Measurements from ENCODE around the gene FAF1.
"Not testable (repeated sequence)": the region's sequence is repeated elsewhere in the genome, so short reads cannot be mapped to it uniquely, and the experiment has no call there.

FAF1 gene

GRCh38 chr1:50527987-50528320 lies 432.1 kb downstream of the FAF1 start:
- DNase-seq, result not testable (repeated sequence)

- DNase-seq, result no peak
Measured at GRCh38 chr1:50527249-50527986, 432.6 kb downstream of the FAF1 start.

- DNase-seq, result no peak
Measured at GRCh38 chr1:50526431-50526830, 433.6 kb downstream of the FAF1 start.

- DNase-seq, result no peak
Measured at GRCh38 chr1:50523548-50523947, 436.5 kb downstream of the FAF1 start.

- peak; percentile 1 to 25 (median 14) for DNase-seq
Measured at GRCh38 chr1:50522691-50523342, 437.2 kb downstream of the FAF1 start.

GRCh38 chr1:50521703-50522102 lies 438.4 kb downstream of the FAF1 start:
- no peak for DNase-seq

- DNase-seq, result no peak
Measured at GRCh38 chr1:50517488-50517887, 442.6 kb downstream of the FAF1 start.

GRCh38 chr1:50516056-50516455 lies 444.0 kb downstream of the FAF1 start:
- DNase-seq, result no peak

GRCh38 chr1:50508040-50508586 lies 452.0 kb downstream of the FAF1 start:
- peak; percentile 22 to 65 (median 64) for DNase-seq

GRCh38 chr1:50505427-50505826 lies 454.6 kb downstream of the FAF1 start:
- no peak for DNase-seq

- DNase-seq, result no peak
Measured at GRCh38 chr1:50503515-50503914, 456.6 kb downstream of the FAF1 start.

GRCh38 chr1:50502147-50502546 lies 457.9 kb downstream of the FAF1 start:
- no peak for DNase-seq

- peak in 1 of 3 donors; percentile 21 for DNase-seq
Measured at GRCh38 chr1:50497007-50497406, 463.1 kb downstream of the FAF1 start.

- DNase-seq, result no peak
Measured at GRCh38 chr1:50493710-50494109, 466.4 kb downstream of the FAF1 start.

- DNase-seq, result no peak
Measured at GRCh38 chr1:50492142-50492541, 467.9 kb downstream of the FAF1 start.

GRCh38 chr1:50491142-50491541 lies 468.9 kb downstream of the FAF1 start:
- DNase-seq, result no peak

GRCh38 chr1:50490640-50491039 lies 469.4 kb downstream of the FAF1 start:
- no peak for DNase-seq

- DNase-seq, result no peak
Measured at GRCh38 chr1:50488876-50489275, 471.2 kb downstream of the FAF1 start.

GRCh38 chr1:50488356-50488755 lies 471.7 kb downstream of the FAF1 start:
- DNase-seq, result no peak

GRCh38 chr1:50487725-50488124 lies 472.3 kb downstream of the FAF1 start:
- DNase-seq, result no peak

GRCh38 chr1:50481142-50481736 lies 478.8 kb downstream of the FAF1 start:
- DNase-seq, result no peak

GRCh38 chr1:50476800-50477199 lies 483.3 kb downstream of the FAF1 start:
- no peak for DNase-seq

- no peak for DNase-seq
Measured at GRCh38 chr1:50474859-50475809, 484.9 kb downstream of the FAF1 start.

Measured in suppressor macrophage treated with lipopolysaccharide for 1 hour (primary cell).